Measurements from ENCODE around the gene PRSS12. TPM values are rescaled to one million over a fixed set of nuclear protein-coding genes. Genes with fewer than 3 reads are reported as not detected.
"Not testable (repeated sequence)": the region's sequence is repeated elsewhere in the genome, so short reads cannot be mapped to it uniquely, and the experiment has no call there.

PRSS12 gene, protein sequence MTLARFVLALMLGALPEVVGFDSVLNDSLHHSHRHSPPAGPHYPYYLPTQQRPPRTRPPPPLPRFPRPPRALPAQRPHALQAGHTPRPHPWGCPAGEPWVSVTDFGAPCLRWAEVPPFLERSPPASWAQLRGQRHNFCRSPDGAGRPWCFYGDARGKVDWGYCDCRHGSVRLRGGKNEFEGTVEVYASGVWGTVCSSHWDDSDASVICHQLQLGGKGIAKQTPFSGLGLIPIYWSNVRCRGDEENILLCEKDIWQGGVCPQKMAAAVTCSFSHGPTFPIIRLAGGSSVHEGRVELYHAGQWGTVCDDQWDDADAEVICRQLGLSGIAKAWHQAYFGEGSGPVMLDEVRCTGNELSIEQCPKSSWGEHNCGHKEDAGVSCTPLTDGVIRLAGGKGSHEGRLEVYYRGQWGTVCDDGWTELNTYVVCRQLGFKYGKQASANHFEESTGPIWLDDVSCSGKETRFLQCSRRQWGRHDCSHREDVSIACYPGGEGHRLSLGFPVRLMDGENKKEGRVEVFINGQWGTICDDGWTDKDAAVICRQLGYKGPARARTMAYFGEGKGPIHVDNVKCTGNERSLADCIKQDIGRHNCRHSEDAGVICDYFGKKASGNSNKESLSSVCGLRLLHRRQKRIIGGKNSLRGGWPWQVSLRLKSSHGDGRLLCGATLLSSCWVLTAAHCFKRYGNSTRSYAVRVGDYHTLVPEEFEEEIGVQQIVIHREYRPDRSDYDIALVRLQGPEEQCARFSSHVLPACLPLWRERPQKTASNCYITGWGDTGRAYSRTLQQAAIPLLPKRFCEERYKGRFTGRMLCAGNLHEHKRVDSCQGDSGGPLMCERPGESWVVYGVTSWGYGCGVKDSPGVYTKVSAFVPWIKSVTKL
- total RNA-seq, result not detected
- long read RNA-seq, result 0 reads

DNA sequence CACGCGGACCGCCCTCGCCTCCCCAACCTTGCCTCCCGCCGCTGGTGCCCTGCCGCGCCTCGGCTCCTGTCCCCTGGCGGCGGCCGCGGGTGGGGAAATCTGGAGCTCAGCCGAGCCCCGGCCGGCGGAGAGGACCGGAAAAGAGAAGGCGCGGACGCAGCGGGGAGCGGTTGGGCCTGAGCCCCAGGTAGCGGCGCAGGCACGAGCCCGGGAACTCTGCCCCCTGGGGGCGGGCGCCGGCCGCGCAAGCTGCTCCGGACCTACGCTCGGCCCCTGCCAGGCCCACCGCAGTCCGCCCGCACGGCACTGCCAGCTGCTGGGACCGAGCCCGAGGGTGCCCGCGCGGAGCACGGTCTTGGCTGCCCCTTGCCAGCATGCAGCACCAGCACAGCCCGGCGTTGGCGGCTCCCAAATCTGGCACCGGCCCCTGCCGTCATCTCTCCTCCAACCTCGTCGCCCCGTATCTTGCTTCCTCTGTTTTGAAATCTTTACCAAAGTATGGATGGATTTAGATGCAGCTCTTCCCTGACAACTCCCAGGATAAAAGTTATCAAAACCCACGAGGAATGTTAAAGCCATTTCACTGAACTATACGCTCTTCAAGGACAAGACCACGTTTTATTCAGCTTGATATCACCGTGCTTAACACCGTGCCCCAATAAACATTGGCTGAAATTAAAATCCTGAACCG is at the start of gene PRSS12:
PRSS12 (minus strand) TSS at position 161 of the 691 bp plus-strand sequence. CDS start 283 bp downstream, outside the sequence.
- intact Hi-C loops (cut with micrococcal nuclease), result no loop called here
- ATAC-seq (peak; percentile 92), DNase-seq (peak; percentile 71)

GRCh38 chr4:118400356-118400755 is 47.6 kb upstream of the PRSS12 start:
- DNase-seq (no peak), ATAC-seq (no peak)
- intact Hi-C loops (cut with micrococcal nuclease), result no loop called here

DNA sequence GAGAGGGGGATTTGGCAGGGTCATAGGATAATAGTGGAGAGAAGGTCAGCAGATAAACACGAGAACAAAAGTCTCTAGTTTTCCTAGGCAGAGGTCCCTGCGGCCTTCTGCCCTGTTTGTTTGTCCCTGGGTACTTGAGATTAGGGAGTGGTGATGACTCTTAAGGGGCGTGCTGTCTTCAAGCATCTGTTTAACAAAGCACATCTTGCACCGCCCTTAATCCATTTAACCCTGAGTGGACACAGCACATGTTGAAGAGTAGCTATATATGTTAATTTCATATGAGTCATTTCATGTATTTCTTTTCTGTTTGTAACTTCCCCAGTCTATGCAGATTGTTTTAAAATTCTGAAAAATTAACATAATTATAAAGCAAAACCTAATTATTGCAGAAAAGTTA is 47.1 kb upstream of the PRSS12 start:
- DNase-seq; intact Hi-C loops (cut with micrococcal nuclease); ATAC-seq: not testable (repeated sequence)

DNA sequence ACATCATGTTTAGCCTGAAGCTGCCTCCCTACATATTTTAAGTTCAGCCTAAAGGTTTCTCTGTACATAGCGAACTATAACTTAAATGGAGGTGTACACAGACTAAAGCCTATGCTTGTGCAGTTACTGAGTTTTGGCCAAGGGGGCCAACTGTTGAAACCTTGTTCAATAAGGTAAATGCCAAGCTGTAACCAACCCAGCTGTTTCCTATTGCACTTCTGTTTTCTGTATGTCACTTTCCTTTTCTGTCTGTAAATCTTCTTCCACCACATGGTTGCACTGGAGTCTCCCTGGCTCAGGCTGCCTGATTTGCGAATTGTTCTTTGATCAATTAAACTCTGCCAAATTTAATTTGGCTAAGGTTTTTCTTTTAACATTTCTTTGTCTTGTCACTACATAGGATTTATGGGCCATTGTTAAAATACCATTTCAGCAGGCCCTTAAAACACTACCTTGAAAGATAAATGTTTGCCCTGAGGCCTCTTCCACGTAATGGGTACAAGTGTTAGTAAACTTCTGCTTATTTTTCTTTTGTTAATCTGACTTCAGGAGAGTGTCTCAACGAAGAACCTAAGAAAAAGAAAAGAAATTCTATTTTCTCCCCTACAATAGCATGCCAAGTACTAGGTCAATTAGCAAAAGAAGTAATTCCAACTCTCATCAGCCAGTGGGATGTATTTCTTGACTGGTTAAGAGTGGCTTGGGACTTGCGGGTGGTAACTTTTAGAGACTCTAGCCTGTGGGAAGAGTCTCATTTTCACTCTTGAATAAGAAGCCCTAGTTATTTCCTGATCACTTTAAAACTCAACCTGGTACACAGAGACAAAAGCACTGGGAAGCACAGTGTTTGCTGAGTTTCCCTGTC is 45.7 kb upstream of the PRSS12 start:
- no peak for DNase-seq
- ATAC-seq, result no peak
- intact Hi-C loops (cut with micrococcal nuclease), result no loop called here

GRCh38 chr4:118397623-118397979 is 44.8 kb upstream of the PRSS12 start:
- ATAC-seq (no peak), DNase-seq (no peak)
- intact Hi-C loops (cut with micrococcal nuclease), result no loop called here

DNA sequence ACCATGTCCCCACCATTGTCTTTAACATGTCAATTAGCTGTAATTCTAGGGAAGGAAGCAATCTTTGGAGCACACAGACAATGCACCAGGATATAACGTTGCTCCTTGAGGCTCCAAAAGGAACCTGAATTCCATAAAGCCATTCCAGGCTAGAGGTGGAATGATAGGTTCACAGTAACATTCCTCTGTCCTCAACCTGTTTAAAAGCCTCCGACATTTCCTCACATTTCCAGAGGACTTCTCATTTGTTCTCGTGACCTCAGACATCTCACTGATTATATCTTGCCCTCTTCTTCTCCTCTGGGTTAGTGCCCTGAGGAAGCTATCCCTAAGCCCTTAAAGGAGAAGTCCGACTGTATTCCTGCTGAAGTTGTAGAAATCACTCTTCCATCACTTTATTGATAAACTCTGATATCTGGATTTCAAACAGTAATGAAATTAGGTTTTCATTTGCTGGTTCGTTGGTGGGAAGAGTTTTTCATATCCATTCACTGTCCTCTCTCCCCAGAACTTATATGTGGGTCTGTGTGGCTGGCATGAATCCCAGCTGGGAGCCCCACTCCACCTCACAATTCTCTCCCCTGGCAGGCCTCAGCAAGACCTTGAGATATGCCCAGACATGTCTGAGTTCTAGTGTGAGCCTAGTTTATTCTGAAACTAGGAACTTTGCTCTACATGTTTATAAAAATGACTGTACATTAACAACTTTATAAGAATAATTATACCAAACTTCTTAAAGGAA is 44.2 kb upstream of the PRSS12 start:
- DNase-seq, result no peak
- ATAC-seq, result no peak
- intact Hi-C loops (cut with micrococcal nuclease), result no loop called here

DNA sequence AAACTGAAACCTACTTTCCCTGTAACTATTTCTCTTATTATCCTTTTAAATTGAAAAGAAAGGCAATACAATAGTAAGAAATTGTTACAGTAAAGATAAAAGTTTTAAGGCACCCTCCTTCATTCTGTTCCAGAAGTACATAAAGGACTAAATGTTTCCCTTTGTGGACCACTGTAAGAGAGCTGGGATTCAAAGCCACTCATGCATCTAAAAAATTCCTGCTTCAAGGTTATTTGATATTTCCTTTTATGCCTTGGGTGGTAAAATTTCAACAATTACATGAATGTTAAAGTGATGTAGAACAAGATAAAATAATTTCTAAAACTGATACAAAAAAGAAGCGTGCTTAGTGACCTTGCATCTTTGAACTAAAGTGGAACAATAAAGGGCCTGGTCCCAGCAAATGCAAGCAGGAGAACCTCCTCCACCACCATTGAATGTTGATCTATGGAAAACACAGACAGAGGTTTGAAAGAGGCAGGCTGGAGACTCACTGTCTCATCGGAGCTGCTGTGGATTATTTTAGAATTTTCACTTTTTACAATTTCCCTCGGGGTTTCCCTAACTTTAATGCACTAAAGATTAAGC is 42.3 kb upstream of the PRSS12 start:
- DNase-seq (no peak), ATAC-seq (no peak)
- intact Hi-C loops (cut with micrococcal nuclease), result no loop called here

DNA sequence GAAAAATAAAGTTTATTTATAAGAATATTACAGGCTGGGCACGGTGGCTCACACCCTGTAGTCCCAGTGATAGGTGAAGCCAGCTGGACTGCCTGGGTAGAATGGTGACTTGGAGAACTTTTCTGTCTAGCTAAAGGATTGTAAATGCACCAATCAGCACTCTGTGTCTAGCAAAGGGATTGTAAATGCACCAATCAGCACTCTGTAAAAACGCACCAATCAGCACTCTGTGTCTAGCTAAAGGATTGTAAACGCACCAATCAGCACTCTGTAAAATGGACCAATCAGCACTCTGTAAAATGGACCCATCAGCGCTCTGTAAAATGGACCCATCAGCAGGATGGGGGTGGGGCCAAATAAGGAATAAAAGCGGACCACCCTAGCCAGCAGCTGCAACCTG is 39.7 kb upstream of the PRSS12 start:
- DNase-seq; intact Hi-C loops (cut with micrococcal nuclease); ATAC-seq: not testable (repeated sequence)

- DNase-seq (no peak), ATAC-seq (no peak)
- intact Hi-C loops (cut with micrococcal nuclease), result no loop called here
These were observed 37.3 kb upstream of the PRSS12 start for GRCh38 chr4:118390121-118390520.

- no peak for ATAC-seq
- intact Hi-C loops (cut with micrococcal nuclease), result no loop called here
- DNase-seq, result no peak
These were observed 36.9 kb upstream of the PRSS12 start for GRCh38 chr4:118389721-118390120.

DNA sequence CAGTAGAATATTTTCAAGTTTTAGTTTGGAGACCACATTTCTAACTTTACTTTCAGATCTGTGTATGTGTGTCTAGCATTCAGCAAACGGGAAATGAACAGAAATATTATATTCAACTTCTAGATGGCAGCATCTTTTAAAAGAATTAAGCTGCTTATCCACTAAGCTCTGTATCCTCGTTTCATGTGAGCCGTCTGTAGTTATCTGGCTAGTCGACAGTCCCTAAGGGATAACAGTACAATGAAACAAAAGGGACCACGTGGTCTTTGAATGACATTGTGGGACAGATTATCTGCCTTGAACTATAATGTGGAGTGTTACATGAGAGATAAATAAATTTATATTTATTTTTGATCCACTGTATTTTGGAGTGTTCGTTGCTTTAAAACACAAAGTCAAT is 35.8 kb upstream of the PRSS12 start:
- ATAC-seq, result no peak
- intact Hi-C loops (cut with micrococcal nuclease), result no loop called here
- no peak for DNase-seq

DNA sequence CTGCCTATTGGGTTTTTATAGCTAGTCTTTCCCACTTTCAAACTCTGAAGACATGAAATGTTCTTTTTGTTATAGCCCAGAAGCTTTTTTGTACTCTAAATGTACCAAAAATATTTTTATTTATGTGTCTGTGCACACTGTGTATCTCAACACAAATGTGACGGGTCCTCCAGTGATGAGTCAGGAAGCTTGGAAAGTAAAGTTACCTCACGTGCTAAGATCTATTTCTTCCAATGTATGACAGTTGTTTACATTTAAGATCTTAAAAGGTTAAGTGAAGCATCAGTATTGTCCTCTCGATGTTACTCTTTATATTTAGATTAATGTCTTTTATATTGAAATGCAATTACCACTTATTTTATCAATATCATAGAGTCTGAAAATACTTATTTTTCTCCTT is 29.1 kb upstream of the PRSS12 start:
- intact Hi-C loops (cut with micrococcal nuclease), result no loop called here
- no peak for DNase-seq
- no peak for ATAC-seq

- ATAC-seq (no peak), DNase-seq (no peak)
- intact Hi-C loops (cut with micrococcal nuclease), result no loop called here
These were observed 20.9 kb upstream of the PRSS12 start for GRCh38 chr4:118373614-118374255.

- DNase-seq (no peak), ATAC-seq (no peak)
- intact Hi-C loops (cut with micrococcal nuclease), result no loop called here
These were observed 19.4 kb upstream of the PRSS12 start for GRCh38 chr4:118372251-118372650.

DNA sequence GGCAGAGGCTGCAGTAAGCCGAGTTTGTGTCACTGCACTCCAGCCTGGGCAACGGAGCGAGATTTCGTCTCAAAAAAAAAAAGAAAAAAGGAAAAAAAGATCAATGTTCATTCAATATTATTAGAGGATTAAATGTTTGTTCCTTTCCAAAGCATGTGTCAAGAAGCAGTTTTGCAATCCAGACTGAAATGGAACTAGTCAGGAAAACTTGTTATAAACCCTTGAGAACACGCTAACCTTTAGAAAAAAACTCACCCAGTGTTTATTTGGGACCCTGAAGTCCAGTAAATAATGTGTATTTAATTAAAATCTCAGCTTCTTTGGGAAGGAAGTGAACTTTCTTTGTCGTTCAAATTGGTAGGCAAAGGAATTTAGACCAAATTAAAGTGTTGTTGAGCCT is 16.4 kb upstream of the PRSS12 start:
- ATAC-seq, result no peak
- DNase-seq, result no peak
- intact Hi-C loops (cut with micrococcal nuclease), result no loop called here

DNA sequence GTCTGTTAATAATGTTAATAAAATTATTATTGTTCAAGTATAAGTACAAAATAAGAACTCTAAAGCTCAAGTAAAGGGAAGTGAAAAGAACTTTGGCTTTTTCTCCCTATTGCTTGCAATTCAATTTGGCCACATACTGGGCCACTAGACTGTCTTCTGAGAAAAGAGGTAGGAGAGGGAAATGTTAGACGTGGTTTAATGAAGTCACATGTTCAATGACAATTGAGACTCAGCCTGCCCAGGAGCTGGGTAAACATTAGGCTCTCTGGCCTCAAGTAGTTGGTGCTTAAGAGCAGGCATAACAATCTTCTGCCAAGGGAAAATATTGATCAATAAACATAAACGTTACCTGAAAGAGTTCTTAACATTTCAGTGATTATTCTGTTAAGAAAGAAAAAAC is 15.1 kb upstream of the PRSS12 start:
- ATAC-seq, result no peak
- no peak for DNase-seq
- intact Hi-C loops (cut with micrococcal nuclease), result no loop called here

DNA sequence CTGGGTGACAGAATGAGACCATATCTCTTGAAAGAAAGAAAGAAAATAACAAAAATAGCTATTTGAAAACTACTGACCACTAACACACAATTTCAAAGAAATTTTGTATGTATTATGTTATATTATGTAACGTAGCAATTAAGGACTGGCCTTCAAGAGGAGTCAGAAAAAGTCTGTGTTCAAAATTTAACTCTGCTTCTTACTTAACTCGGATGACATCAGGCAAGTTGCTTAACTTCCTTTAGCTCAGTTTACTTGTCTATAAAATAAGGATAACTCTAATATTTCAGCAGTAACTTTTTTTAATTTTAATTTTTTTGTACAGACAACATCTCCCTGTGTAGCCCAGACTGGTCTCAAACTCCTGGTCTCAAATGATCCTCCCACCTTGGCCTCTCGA is 14.6 kb upstream of the PRSS12 start:
- ATAC-seq, result no peak
- intact Hi-C loops (cut with micrococcal nuclease), result no loop called here
- DNase-seq, result no peak
